GM12865 (cell line): Measurements from ENCODE around the gene AFG1L.
"Not testable (repeated sequence)": the region's sequence is repeated elsewhere in the genome, so short reads cannot be mapped to it uniquely, and the experiment has no call there.

Source experiments
- DNase-seq: peaks from one replicate; pipeline ENCODE4 v3.0.0; 2010; ENCODE audit warnings: low read depth
- H3K4me3 ChIP-seq: 2 replicates; pipeline ENCODE4 v1.5.1; 2011; ENCODE audit warnings: mild to moderate bottlenecking, low read depth, low read length, control low read depth
- TF ChIP-seq, protein P1 (sequence below): IDR thresholded peaks from 2 replicates; pipeline ENCODE4 v1.5.1; 2011; ENCODE audit warnings: low read length, control low read depth, low read depth, inconsistent platforms; ENCODE audit not compliant: insufficient read depth; ENCODE audit errors: missing control alignments

AFG1L gene

DNA sequence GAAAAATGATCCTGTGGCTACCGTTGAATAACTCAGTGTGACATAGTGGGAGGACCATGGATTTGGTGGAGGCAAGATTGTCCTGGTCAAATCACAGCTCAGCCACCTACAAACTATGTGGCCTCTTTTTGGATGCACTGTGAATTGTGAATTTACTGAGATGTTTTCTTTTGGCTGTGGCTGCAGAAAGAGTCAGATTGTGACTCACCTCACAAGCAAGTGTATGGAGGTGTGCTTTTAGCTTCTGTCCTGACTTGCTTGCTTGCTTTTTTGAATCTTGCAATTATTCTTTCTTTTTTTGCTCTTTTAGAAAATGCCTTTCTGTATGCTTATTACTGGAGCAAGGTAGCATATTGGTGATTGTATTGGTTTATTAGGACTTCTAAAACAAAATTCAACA, 143.0 kb downstream of the AFG1L start:
- H3K4me3 ChIP-seq: no peak overlapping the region
- TF ChIP-seq, protein P1, sequence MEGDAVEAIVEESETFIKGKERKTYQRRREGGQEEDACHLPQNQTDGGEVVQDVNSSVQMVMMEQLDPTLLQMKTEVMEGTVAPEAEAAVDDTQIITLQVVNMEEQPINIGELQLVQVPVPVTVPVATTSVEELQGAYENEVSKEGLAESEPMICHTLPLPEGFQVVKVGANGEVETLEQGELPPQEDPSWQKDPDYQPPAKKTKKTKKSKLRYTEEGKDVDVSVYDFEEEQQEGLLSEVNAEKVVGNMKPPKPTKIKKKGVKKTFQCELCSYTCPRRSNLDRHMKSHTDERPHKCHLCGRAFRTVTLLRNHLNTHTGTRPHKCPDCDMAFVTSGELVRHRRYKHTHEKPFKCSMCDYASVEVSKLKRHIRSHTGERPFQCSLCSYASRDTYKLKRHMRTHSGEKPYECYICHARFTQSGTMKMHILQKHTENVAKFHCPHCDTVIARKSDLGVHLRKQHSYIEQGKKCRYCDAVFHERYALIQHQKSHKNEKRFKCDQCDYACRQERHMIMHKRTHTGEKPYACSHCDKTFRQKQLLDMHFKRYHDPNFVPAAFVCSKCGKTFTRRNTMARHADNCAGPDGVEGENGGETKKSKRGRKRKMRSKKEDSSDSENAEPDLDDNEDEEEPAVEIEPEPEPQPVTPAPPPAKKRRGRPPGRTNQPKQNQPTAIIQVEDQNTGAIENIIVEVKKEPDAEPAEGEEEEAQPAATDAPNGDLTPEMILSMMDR: no peak
- DNase-seq: no peak

DNA sequence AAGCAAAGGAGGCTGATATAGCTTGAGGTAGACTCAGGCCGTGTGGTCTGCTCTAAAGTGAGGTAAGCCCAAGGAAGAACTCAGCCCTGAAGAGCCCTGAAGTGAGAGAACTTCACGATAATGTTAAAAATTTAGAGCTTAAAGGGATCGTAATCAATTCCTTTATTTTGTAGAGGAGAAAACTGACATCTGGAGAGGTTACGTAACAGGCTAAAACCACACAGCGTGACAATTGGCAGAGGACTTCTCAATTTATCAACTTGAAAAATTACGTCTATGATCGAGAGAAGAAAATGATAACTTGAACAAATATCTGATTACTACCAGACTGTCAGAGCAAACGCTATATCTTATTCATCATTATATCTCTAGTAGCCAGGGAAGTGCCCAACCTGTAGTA, 144.1 kb downstream of the AFG1L start:
- H3K4me3 ChIP-seq: no peak overlapping the region
- DNase-seq: no peak
- TF ChIP-seq, protein P1: no peak

DNA sequence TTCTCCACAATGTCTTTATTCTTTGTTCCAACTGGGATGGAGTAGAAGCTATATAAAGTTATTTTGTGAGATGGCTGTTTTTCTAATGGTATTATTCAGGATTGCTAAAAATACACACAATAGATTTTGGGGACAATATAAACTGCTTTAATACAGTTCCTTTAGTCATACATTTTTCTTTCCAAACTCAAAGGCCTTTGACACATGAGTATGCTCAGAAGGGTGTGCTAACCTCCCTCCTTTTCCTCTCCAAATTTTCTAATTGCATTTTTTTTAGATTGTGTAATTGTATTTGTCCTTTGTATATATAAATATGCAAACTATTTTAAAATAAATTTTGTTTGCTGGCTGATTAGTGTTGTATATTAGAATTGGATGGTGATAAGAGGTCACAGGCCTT, 146.3 kb downstream of the AFG1L start:
- no peak overlapping the region for H3K4me3 ChIP-seq
- no peak for DNase-seq
- TF ChIP-seq, protein P1: no peak

DNA sequence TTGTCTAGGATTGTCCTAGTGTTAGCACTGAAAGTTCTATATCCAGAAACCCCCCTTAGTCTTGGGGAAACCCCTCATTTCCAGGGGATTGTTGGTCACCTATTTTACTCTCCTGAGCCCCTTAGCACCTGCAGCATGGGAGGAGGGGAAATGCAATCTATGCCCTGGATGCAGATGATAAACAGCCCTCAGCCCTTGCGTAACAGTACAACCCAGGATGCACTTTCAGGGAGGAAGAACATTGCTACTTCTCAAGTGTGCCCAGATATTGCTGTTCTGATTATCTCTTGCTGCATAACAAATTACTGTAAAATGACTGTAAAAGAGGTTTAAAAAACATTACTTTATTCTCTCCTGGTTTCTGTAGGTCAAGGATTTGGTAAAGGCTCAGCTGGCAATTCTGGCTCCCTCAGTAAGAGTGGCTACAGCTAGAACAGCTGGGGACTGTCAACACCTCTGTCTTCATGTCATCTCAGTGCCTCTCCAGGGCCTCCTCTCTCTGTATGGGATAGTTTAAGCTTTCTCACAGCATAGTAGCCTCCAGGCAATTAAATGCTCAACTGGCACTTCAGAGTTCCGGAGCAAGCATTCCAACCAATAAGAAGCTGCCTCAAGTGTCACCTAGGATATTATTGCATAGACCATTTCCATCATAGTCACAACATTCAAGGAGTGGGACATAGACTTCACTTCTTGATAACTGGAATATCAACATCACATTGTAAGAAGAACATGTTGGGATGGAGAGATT, 148.1 kb downstream of the AFG1L start:
- TF ChIP-seq, protein P1: no peak
- DNase-seq: no peak

DNA sequence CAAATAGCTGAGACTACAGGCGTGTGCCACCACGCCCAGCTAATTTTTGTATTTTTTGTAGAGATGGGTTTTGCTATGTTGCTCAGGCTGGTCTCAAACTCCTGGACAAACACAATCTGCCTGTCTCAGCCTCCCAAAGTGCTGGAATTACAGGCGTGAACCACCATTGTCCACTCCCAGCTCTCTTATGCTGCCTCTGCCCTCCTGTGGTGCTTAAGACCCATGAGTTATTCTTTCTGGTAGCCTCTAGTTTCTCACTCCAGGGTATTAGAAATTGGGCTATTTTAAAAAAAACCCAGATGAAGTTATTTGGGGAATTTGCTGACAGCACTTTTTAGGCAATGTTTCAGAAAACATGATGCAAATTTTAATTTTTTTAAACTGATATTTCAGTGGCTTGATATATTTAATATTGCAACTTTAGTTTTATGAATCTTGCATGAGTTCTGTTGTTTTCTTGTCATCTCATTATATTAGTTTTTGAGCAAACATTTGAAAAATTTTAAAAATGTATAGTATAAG, 151.8 kb downstream of the AFG1L start:
- H3K4me3 ChIP-seq: no peak overlapping the region
- DNase-seq: no peak
- TF ChIP-seq, protein P1: no peak

More for the DNA sequence above, 148.1 kb downstream of the AFG1L start:
- no peak overlapping the region for H3K4me3 ChIP-seq

DNA sequence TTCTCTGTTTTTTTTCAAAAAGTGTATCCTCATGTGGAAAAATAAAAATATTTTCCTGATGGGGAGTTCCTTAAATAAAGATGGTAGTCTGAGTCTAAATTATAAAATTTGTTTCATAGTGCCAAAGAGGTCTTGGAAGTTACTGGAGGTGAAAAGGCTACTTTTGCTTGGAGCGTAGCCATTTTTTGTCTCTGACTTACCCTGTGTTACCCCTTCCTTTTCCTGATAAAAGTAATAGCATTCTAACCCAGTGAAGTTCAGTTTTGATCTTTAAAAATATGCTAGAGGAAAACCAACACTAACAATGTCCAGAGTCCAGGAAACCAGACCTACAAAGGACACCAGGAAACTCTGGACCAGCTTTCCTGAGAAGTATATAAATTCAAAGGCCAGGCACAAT, 153.6 kb downstream of the AFG1L start:
- DNase-seq: no peak
- TF ChIP-seq, protein P1: no peak

DNA sequence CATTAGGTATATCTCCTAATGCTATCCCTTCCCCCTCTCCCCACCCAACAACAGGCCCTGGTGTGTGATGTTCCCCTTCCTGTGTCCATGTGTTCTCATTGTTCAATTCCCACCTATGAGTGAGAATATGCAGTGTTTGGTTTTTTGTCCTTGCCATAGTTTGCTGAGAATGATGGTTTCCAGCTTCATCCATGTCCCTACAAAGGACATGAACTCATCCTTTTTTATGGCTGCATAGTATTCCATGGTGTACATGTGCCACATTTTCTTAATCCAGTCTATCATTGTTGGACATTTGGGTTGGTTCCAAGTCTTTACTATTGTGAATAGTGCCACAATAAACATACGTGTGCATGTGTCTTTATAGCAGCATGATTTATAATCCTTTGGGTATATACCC, 154.9 kb downstream of the AFG1L start:
- not testable (repeated sequence) for DNase-seq, H3K4me3 ChIP-seq

More for the DNA sequence above, 153.6 kb downstream of the AFG1L start:
- H3K4me3 ChIP-seq: no peak overlapping the region
